ENCODE results near the gene C3orf70. TPM values are rescaled to one million over a fixed set of nuclear protein-coding genes. Genes with fewer than 3 reads are reported as not detected.

Gene C3orf70
- total and polyA plus RNA-seq, 2 of the 8 experiments (the other 6 are each of a cell fraction or from before 2014, with no cell fraction given), result 1.7 to 2.0 TPM

DNA sequence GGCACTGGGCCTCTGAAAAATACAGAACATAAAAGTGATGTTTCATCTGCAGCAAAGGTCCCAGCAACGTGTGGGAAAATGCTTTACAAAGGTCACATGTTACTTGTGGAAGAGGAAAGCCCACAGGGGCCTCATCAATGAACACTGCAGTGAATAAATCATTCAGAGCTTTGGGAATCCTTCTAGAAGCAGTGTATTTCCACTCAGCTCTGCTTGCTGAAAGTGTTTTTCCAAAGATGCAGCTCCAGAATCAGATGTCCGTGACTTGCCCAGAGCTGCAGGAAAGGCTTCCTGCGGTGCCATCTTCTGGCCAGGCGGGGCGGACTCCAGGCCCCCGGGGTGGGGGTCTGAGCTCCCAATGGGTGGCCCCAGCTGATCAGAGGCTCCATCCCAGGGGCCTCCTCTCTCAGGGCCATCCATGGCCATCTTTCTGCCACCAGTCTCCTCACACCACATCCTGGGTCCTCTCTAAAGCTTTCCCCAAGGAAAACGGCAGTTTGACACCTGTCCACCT, 81.5 kb downstream of the C3orf70 start:
- H3K9ac ChIP-seq (replicated peaks in 1 of 4; ENCODE audit: extremely low read depth in 1 of 4, low read depth in 3 of 4, low read length in 3 of 4), result no peak overlapping the region

More for the DNA sequence above, 81.5 kb downstream of the C3orf70 start:
- FAIRE-seq, result no peak
- H3K56ac ChIP-seq (replicated peaks; ENCODE audit: insufficient read length, low read depth, low read length), result no peak overlapping the region
- no peaks in the 10 kb centered on the region; a peak in 2 of 7 replicates for H3K27me3 ChIP-seq (replicated peaks in 1 of 4; ENCODE audit: control insufficient read depth in 3 of 4, extremely low read depth in 1 of 4, insufficient read depth in 3 of 4, low read length in 3 of 4)
- no peak overlapping the region for H2BK120ac ChIP-seq (replicated peaks; ENCODE audit: low read depth, low read length)
- no peak overlapping the region for H2BK12ac ChIP-seq (ENCODE audit: low read depth, low read length)
- no peaks in the 10 kb centered on the region for H4K20me1 ChIP-seq (replicated peaks in 1 of 2; ENCODE audit: control insufficient read depth in 1 of 2, insufficient read depth in 2 of 2, low read length in 2 of 2)
- no peak overlapping the region for H2AFZ ChIP-seq (ENCODE audit: low read length)
- POLR2A ChIA-PET (ENCODE audit: partially characterized antibody), result no interaction called here
- H3K4ac ChIP-seq (replicated peaks; ENCODE audit: insufficient read length, low read depth, low read length), result no peak overlapping the region
- H4K5ac ChIP-seq (ENCODE audit: insufficient read length, low read depth, low read length), result no peak overlapping the region
- peak in 1 of 2 experiments; percentile 45 for DNase-seq (ENCODE audit: low read depth in 1 of 2, low spot score in 2 of 2)
- H2BK20ac ChIP-seq (ENCODE audit: low read length), result no peak overlapping the region
- H4K91ac ChIP-seq (replicated peaks; ENCODE audit: insufficient read length, low read length), result no peak overlapping the region
- TF ChIP-seq, protein P1, sequence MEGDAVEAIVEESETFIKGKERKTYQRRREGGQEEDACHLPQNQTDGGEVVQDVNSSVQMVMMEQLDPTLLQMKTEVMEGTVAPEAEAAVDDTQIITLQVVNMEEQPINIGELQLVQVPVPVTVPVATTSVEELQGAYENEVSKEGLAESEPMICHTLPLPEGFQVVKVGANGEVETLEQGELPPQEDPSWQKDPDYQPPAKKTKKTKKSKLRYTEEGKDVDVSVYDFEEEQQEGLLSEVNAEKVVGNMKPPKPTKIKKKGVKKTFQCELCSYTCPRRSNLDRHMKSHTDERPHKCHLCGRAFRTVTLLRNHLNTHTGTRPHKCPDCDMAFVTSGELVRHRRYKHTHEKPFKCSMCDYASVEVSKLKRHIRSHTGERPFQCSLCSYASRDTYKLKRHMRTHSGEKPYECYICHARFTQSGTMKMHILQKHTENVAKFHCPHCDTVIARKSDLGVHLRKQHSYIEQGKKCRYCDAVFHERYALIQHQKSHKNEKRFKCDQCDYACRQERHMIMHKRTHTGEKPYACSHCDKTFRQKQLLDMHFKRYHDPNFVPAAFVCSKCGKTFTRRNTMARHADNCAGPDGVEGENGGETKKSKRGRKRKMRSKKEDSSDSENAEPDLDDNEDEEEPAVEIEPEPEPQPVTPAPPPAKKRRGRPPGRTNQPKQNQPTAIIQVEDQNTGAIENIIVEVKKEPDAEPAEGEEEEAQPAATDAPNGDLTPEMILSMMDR (IDR thresholded peaks at IDR 0.05; ENCODE audit: control extremely low read depth in 1 of 3, insufficient read depth in 1 of 3, low read depth in 1 of 3, low read length in 3 of 3), result peak in 1 of 3 experiments; percentile 7; a peak in 1 of 4 replicates
- TF ChIP-seq KDM4A (IDR thresholded peaks at IDR 0.05; ENCODE audit: low read depth, low read length, severe bottlenecking), result no peak
- TF ChIP-seq RAD21 (IDR thresholded peaks at IDR 0.05 in 1 of 2, conservative IDR thresholded peaks at IDR 0.05 in 1 of 2; ENCODE audit: low read depth in 2 of 2, low read length in 2 of 2), result peak; percentile 31 to 49; a peak in 3 of 4 replicates
- H3K23me2 ChIP-seq (ENCODE audit: low read depth, low read length), result no peaks in the 10 kb centered on the region
- 0 out of 2 replicates have a peak overlapping the region, but pooled peaks have one; percentile 58 for H4K8ac ChIP-seq (ENCODE audit: extremely low read depth, insufficient read depth, low read length)
- H3K4me2 ChIP-seq (ENCODE audit: insufficient read depth in 1 of 2, low read depth in 2 of 2, low read length in 2 of 2), result no peak overlapping the region
- H3K36me3 ChIP-seq (ENCODE audit: control insufficient read depth in 2 of 4, insufficient read depth in 4 of 4, low read length in 3 of 4), result no peaks in the 10 kb centered on the region
- H3K27ac ChIP-seq (ENCODE audit: low read depth, low read length), result no peak overlapping the region
- H3K79me2 ChIP-seq (ENCODE audit: control insufficient read depth in 1 of 2, insufficient read depth in 2 of 2, low read length in 2 of 2), result no peaks in the 10 kb centered on the region
- no peak overlapping the region for H2BK5ac ChIP-seq (ENCODE audit: low read depth, low read length)
- peaks cover 0 to 12% (median 6%) of the 10 kb centered on the region in 4 experiments; a peak in 6 of 7 replicates for H3K4me1 ChIP-seq (replicated peaks in 1 of 4; ENCODE audit: control insufficient read depth in 3 of 4, insufficient read depth in 4 of 4, low read length in 3 of 4)
- H3K4me3 ChIP-seq (ENCODE audit: extremely low read depth in 1 of 4, insufficient read depth in 2 of 4, low read depth in 3 of 4, low read length in 4 of 4), result no peak overlapping the region
- H3K23ac ChIP-seq (ENCODE audit: insufficient read length), result no peak overlapping the region
- H3K14ac ChIP-seq (ENCODE audit: insufficient read length), result no peak overlapping the region
- WGBS, 2 experiments (ENCODE audit: extremely low coverage in 1 of 2, insufficient coverage in 1 of 2, insufficient read length in 1 of 2, insufficient replicate concordance in 2 of 2, low coverage in 1 of 2, low lambda C conversion rate in 2 of 2, missing lambda C conversion rate in 1 of 2), result 83% methylated on average over 7 of the region's 7 CpGs; no CpG with 5 or more reads in 1 of the 2 experiments
- no peaks in the 10 kb centered on the region for H3K79me1 ChIP-seq (ENCODE audit: low read depth, low read length)
- CTCF ChIA-PET (ENCODE audit: partially characterized antibody), result interaction anchor here (0.7 to 10.4 kb wide), 29 partner anchors 7 to 255 kb away, joined by 3 to 97 read pairs (median 6); partner anchors contain the start of gene C3orf70
- H2BK15ac ChIP-seq (ENCODE audit: low read length), result no peak overlapping the region
- H3K18ac ChIP-seq (ENCODE audit: extremely low read depth, low read length), result no peak overlapping the region
- H3K9me3 ChIP-seq (ENCODE audit: insufficient read depth in 2 of 2, low read depth in 1 of 2, low read length in 1 of 2), result no peaks in the 10 kb centered on the region
- no peak overlapping the region for H2AK5ac ChIP-seq (ENCODE audit: low read depth, low read length)
